Heart left ventricle (tissue), 16 donors: ENCODE results near the gene BST1. TPM values are rescaled to one million over a fixed set of nuclear protein-coding genes. Genes with fewer than 3 reads are reported as not detected.

Experiments used
- ATAC-seq, 4 donors: fragments of 200-7000 bp; cut with Tn5 transposase; one replicate each; pipeline ENCODE4 v1.9.1; 2020 to 2022; ENCODE audit warnings: moderate library complexity in 4 of 4, mild to moderate bottlenecking in 3 of 4, moderate number of reproducible peaks in 1 of 4
- DNase-seq, 5 donors: peaks; one replicate each; pipeline ENCODE4 v3.0.0-alpha.2; 2020
- H3K27ac ChIP-seq, 12 donors: fragments of 200-600 bp; sonication (generic) in 4 of 12; one replicate each; pipeline versions ENCODE4 v1.5.0 to v1.8.0; 2016 to 2022; ENCODE audit warnings: mild to moderate bottlenecking in 2 of 12
- H3K27me3 ChIP-seq, 9 donors: fragments of 200-600 bp; sonication (generic) in 2 of 9; one replicate each; pipeline versions ENCODE4 v1.5.1 to v1.8.0; 2016 to 2022; ENCODE audit warnings: mild to moderate bottlenecking in 3 of 9
- H3K36me3 ChIP-seq, 9 donors: fragments of 200-600 bp; sonication (generic) in 2 of 9; one replicate each; pipeline versions ENCODE4 v1.5.0 to v1.8.0; 2018 to 2022; ENCODE audit warnings: mild to moderate bottlenecking in 2 of 9
- H3K4me1 ChIP-seq, 12 donors: fragments of 200-600 bp; sonication (generic) in 4 of 12; one replicate each; pipeline versions ENCODE4 v1.5.0 to v1.8.0; 2016 to 2022; ENCODE audit warnings: mild to moderate bottlenecking in 3 of 12
- H3K4me3 ChIP-seq, 12 donors: fragments of 200-600 bp; sonication (generic) in 4 of 12; one replicate each; pipeline versions ENCODE4 v1.5.0 to v1.8.0; 2017 to 2022; ENCODE audit warnings: mild to moderate bottlenecking in 9 of 12, moderate library complexity in 4 of 12
- H3K9me3 ChIP-seq, 12 donors: fragments of 200-600 bp; sonication (generic) in 4 of 12; one replicate each; pipeline versions ENCODE4 v1.5.0 to v1.8.0; 2016 to 2022; ENCODE audit warnings: mild to moderate bottlenecking in 1 of 12
- CTCF ChIP-seq, 12 donors: fragments of 200-600 bp; sonication (generic) in 4 of 12; IDR thresholded peaks; one replicate each; pipeline versions ENCODE4 v1.5.0 to v1.8.0; 2018 to 2022; ENCODE audit warnings: antibody characterized with exemption in 12 of 12, mild to moderate bottlenecking in 5 of 12
- POLR2A ChIP-seq, 2 donors: fragments of 450-650 bp; IDR thresholded peaks; one replicate each; pipeline ENCODE4 v1.6.1; 2017; ENCODE audit warnings: antibody characterized with exemption in 2 of 2, mild to moderate bottlenecking in 2 of 2, moderate library complexity in 2 of 2
- WGBS, 4 donors: extraction: QIAGEN DNeasy Blood & Tissue Kit in 2 of 4; methylation state at CpG; one replicate each; pipeline versions ENCODE4 v1.1.5 to v1.1.7; 2013 to 2018; 5-methylcytosine and 5-hydroxymethylcytosine counted together
- intact Hi-C, 10 donors: fragments of 100-400 bp; cut with DNase I; formaldehyde crosslinking; loops; one replicate each; pipeline versions ENCODE4 v1.11.1 to v1.14.2; 2022
- polyA plus RNA-seq, 2 donors: library from polyadenylated mRNA; stranded (reverse); fragments of 200-250 nt; gene quantifications; one replicate each; pipeline ENCODE4 v1.2.3, GENCODE V29; 2013
- total RNA-seq, 9 donors: library from RNA; depleted of rRNA in 2 of 9; stranded (reverse); fragments of >200 nt in 2 of 9; fragmentation: NEBNext Ultra II Directional in 3 of 9; extraction: Animal tissue kit (Norgen Biotek cat#: 25700) in 3 of 9; gene quantifications; one replicate each; pipeline versions ENCODE4 v1.1.0 to v1.2.4, GENCODE V29; 2016 to 2023
- donor health status: ischemic (EF 13 %, LVEDD 7.1; RV severe dilation, severe dysfunction).
- donor health status: healthy with polysubstance abuse.
- donor health status: DM: no; HTN: yes; CAD: no.
- donor health status: DM: no; HTN: no; CAD: no.
- donor health status: ischemic (EF 25% LVEDD 6.9; RV normal size, moderate dysfunction).
- donor health status: ischemic (EF 25% LVEDD 5.7; RV mildly dilated, moderate dysfunction).
- donor health status: healthy.
- donor health status: DM: yes; HTN: yes; CAD: no.
- donor health status: ischemic (EF 35%, LVEDD 5.7; RV mildly dilated, moderate dysfunction).
- donor health status: nonischemic (EF 11% LVEDD 7.7; RV severe dilation, severe dysfunction).
- donor health status: DM: yes; HTN: yes; CAD: no.
- donor health status: PGD.
- donor health status: ischemic (EF 29% LVEDD 5.4; RV normal size, mild dysfunction).
- donor health status: nonischemic (EF 23%, LVEDD 6.1; RV moderate dilation, normal function).

Gene BST1
- total and polyA plus RNA-seq, 11 donors = 1.3 to 18.4 (median 2.1) TPM

GRCh38 chr4:15672101-15672500 is 30.8 kb upstream of the BST1 start:
- Histone ChIP-seq H3K9me3 (no peaks in the 10 kb centered on the region), H3K27ac (no peak overlapping the region), H3K36me3 (no peaks in the 10 kb centered on the region), H3K4me1 (peaks cover 0 to 25% (median 0%) of the 10 kb centered on the region in 12 donors), H3K27me3 (no peaks in the 10 kb centered on the region), H3K4me3 (no peak overlapping the region)
- intact Hi-C loops = no loop called here
- 95 to 98% (median 96%) methylated on average over 3 of the region's 3 CpGs for WGBS, 4 donors
- TF ChIP-seq POLR2A (IDR thresholded peaks at IDR 0.05) = no peak
- ATAC-seq (no peak), DNase-seq (no peak)

- Histone ChIP-seq H3K36me3 (no peaks in the 10 kb centered on the region), H3K27me3 (no peaks in the 10 kb centered on the region), H3K4me1 (peaks cover 0 to 14% (median 0%) of the 10 kb centered on the region in 12 donors), H3K27ac (no peak overlapping the region), H3K4me3 (no peak overlapping the region), H3K9me3 (no peaks in the 10 kb centered on the region)
- ATAC-seq (no peak), DNase-seq (no peak)
- TF ChIP-seq POLR2A (IDR thresholded peaks at IDR 0.05) = no peak
- no peak for TF ChIP-seq CTCF (IDR thresholded peaks at IDR 0.05)
- intact Hi-C loops = no loop called here
- 93 to 98% (median 97%) methylated on average over 1 of the region's 1 CpG for WGBS, 4 donors
Measured at GRCh38 chr4:15673337-15673736, 29.5 kb upstream of the BST1 start.

DNA sequence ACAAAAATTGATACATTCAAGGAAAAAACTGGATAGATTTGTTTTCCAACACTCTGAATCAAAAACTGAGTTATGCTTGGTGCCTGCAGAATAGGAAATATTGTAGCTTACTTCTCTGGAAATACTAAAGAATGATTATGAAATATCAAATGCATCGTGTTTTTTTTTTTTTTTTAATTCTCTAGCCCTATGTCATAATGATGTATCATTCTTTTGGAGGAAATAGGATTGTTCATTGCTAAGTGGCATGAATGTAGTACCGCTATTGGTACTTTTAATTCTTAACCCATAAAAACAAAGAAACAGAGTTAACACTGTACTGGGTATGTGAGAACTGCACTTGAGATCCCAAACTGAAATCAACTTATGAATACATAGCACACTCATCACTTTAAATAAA is 28.8 kb upstream of the BST1 start:
- Histone ChIP-seq H3K27me3 (no peaks in the 10 kb centered on the region), H3K27ac (no peak overlapping the region), H3K9me3 (no peaks in the 10 kb centered on the region), H3K4me3 (no peak overlapping the region), H3K36me3 (no peaks in the 10 kb centered on the region), H3K4me1 (peaks cover 0 to 8% (median 0%) of the 10 kb centered on the region in 12 donors)
- intact Hi-C loops = no loop called here
- DNase-seq (no peak), ATAC-seq (no peak)
- no peak for TF ChIP-seq POLR2A (IDR thresholded peaks at IDR 0.05)
- no peak for TF ChIP-seq CTCF (IDR thresholded peaks at IDR 0.05)
- WGBS, 4 donors = 92 to 97% (median 93%) methylated on average over 2 of the region's 2 CpGs

GRCh38 chr4:15674926-15675325 is 27.9 kb upstream of the BST1 start:
- intact Hi-C loops = no loop called here
- no peaks in the 10 kb centered on the region for H3K9me3 ChIP-seq
- no peak overlapping the region for H3K4me3 ChIP-seq
- H3K27me3 ChIP-seq = no peaks in the 10 kb centered on the region
- TF ChIP-seq CTCF (IDR thresholded peaks at IDR 0.05) (no peak), POLR2A (IDR thresholded peaks at IDR 0.05) (no peak)
- peak overlapping the region in 1 of 12 donors; percentile 46 for H3K27ac ChIP-seq
- WGBS, 4 donors = 94 to 98% (median 96%) methylated on average over 4 of the region's 4 CpGs
- no peaks in the 10 kb centered on the region for H3K36me3 ChIP-seq
- ATAC-seq (no peak), DNase-seq (no peak)
- H3K4me1 ChIP-seq = peaks cover 0 to 16% (median 0%) of the 10 kb centered on the region in 12 donors

DNA sequence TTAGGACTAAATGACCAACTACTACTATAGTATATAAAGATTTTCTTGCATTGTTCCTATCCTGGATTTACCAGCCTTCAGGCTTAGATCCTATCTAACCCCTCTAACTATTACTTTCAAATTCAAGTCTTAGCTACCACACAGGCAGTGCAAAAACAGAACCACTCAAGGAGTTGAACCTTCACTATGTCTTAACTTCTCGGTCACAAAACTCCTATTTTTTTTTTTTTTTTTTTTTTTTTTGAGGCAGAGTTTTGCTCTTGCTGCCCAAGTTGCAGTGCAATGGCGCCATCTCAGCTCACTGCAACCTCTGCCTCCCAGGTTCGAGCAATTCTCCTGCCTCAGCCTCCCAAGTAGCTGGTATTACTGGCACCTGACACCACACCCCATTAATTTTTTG is 27.5 kb upstream of the BST1 start:
- ATAC-seq = no peak
- DNase-seq = peak in 1 of 5 donors; percentile 47
- 92 to 95% (median 94%) methylated on average over 3 of the region's 3 CpGs for WGBS, 4 donors
- Histone ChIP-seq H3K36me3 (no peaks in the 10 kb centered on the region), H3K27ac (peak overlapping the region in 1 of 12 donors; percentile 46), H3K27me3 (no peaks in the 10 kb centered on the region), H3K9me3 (no peaks in the 10 kb centered on the region), H3K4me3 (no peak overlapping the region), H3K4me1 (peaks cover 0 to 21% (median 0%) of the 10 kb centered on the region in 12 donors)
- TF ChIP-seq POLR2A (IDR thresholded peaks at IDR 0.05) = no peak
- TF ChIP-seq CTCF (IDR thresholded peaks at IDR 0.05) = no peak
- intact Hi-C loops = no loop called here
